ENCODE results near the gene GREM2. TPM values are rescaled to one million over a fixed set of nuclear protein-coding genes. Genes with fewer than 3 reads are reported as not detected.

GREM2 gene
- total and polyA plus RNA-seq, 2 of the 4 experiments (the other 2 are of a cell fraction), result 3.0 to 14.2 TPM

DNA sequence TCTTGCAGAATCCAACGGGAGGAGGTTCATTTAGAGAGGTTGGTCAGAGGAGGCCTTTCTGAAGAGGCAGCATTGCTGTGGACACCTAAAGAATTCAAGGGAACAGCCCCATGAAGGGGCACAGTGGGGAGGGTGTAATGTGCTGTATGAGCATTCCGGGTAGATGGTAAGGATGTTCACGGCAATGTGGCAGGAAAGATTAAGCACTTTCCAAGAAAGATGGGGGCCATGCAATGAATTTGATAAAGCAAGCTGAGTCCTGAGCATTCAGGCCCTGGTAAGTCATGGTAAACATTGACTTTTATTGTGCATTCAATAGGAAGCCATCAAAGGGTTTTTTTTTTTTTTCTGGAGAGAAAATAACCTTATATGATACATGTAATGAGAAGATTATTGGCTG lies 166.6 kb downstream of the GREM2 start:
- WGBS, 2 experiments (ENCODE audit: extremely low coverage in 2 of 2, insufficient read length in 1 of 2), result 85% methylated on average over 3 of the region's 3 CpGs; no CpG with 5 or more reads in 1 of the 2 experiments
- BruUV-seq (replicated peaks), result no TSS peak
- Histone ChIP-seq H4K8ac (ENCODE audit: low read depth in 2 of 2, low read length in 2 of 2) (no peak overlapping the region), H4K20me1 (ENCODE audit: insufficient read depth, low read length) (no peaks in the 10 kb centered on the region), H3K9ac (ENCODE audit: low read depth, low read length) (no peak overlapping the region), H4K91ac (ENCODE audit: insufficient read depth, low read depth, low read length) (no peak overlapping the region), H3K4ac (ENCODE audit: low read depth, low read length) (no peak overlapping the region), H3K4me3 (ENCODE audit: insufficient read depth, low read depth, low read length) (no peak overlapping the region), H2BK20ac (ENCODE audit: low read depth, low read length) (no peak overlapping the region), H3K36me3 (ENCODE audit: control insufficient read depth, insufficient read depth, low read length) (no peaks in the 10 kb centered on the region; the same call in 1 of the 2 replicates), H3K27ac (ENCODE audit: insufficient read depth, low read length) (no peak overlapping the region), H3K4me1 (ENCODE audit: control insufficient read depth, insufficient read depth, low read length) (no peaks in the 10 kb centered on the region), H3K23ac (ENCODE audit: low read depth, low read length) (no peak overlapping the region), H2AK9ac (replicated peaks; ENCODE audit: low read depth, low read length, poor library complexity) (no peak overlapping the region), H2BK5ac (ENCODE audit: low read depth, low read length, poor library complexity, severe bottlenecking) (no peak overlapping the region), H2BK15ac (ENCODE audit: low read depth, low read length) (no peak overlapping the region), H4K5ac (ENCODE audit: low read depth, low read length) (no peak overlapping the region), H3K9me3 (ENCODE audit: control insufficient read depth, insufficient read depth, low read length) (no peaks in the 10 kb centered on the region), H3K27me3 (ENCODE audit: control insufficient read depth, insufficient read depth, low read length) (no peaks in the 10 kb centered on the region), H3K18ac (ENCODE audit: low read depth, low read length) (no peak overlapping the region), H2AFZ (replicated peaks; ENCODE audit: low read length, poor library complexity) (no peak overlapping the region), H3K79me1 (ENCODE audit: low read depth in 1 of 2, low read length in 2 of 2) (peaks cover 12 to 17% of the 10 kb centered on the region in 2 experiments; a peak in 3 of 4 replicates), H3K14ac (replicated peaks; ENCODE audit: low read depth, low read length) (no peak overlapping the region), H3K56ac (ENCODE audit: extremely low read depth, insufficient read depth, low read length) (no peak overlapping the region), H2AK5ac (ENCODE audit: low read depth, low read length) (no peak overlapping the region), H2BK120ac (ENCODE audit: low read depth, low read length) (no peak overlapping the region), H3K9me1 (ENCODE audit: insufficient read depth, low read length) (0 out of 2 replicates have a peak, but pooled peaks cover under 1% of the 10 kb centered on the region), H3K4me2 (ENCODE audit: low read depth, low read length) (no peak overlapping the region)
- ChIA-PET POLR2A (ENCODE audit: unreplicated experiment) (interaction anchor here (0.6 kb wide), 1 partner anchor 8 kb away, joined by 10 read pairs; no protein-coding TSS in a partner anchor), CTCF (interaction anchor here (0.7 kb wide), 1 partner anchor 19 kb away, joined by 3 read pairs; no protein-coding TSS in a partner anchor)
- dilution Hi-C loops (cut with HindIII; ENCODE audit: low sequenced_read_pairs, unreplicated experiment) (no loop called here), in situ Hi-C loops (cut with MboI; ENCODE audit: low sequenced_read_pairs) (no loop called here), intact Hi-C loops (cut with micrococcal nuclease) (no loop called here)
- TF ChIP-seq MAFK (IDR thresholded peaks at IDR 0.05; ENCODE audit: low read depth, low read length) (no peak), RCOR1 (IDR thresholded peaks at IDR 0.05; ENCODE audit: insufficient replicate concordance, low read length) (no peak), POLR2A (IDR thresholded peaks at IDR 0.05; ENCODE audit: low read depth, low read length) (no peak), BHLHE40 (IDR thresholded peaks at IDR 0.05; ENCODE audit: low read depth, low read length) (no peak), CEBPB (IDR thresholded peaks at IDR 0.05; ENCODE audit: low read depth, low read length) (no peak), MXI1 (IDR thresholded peaks at IDR 0.05; ENCODE audit: borderline replicate concordance, low read depth, low read length) (no peak), NFE2L2 (IDR thresholded peaks at IDR 0.05; ENCODE audit: low read depth, low read length) (no peak), ELK1 (IDR thresholded peaks at IDR 0.05; ENCODE audit: borderline replicate concordance, low read depth, low read length) (no peak)
- TF ChIP-seq, protein P1, sequence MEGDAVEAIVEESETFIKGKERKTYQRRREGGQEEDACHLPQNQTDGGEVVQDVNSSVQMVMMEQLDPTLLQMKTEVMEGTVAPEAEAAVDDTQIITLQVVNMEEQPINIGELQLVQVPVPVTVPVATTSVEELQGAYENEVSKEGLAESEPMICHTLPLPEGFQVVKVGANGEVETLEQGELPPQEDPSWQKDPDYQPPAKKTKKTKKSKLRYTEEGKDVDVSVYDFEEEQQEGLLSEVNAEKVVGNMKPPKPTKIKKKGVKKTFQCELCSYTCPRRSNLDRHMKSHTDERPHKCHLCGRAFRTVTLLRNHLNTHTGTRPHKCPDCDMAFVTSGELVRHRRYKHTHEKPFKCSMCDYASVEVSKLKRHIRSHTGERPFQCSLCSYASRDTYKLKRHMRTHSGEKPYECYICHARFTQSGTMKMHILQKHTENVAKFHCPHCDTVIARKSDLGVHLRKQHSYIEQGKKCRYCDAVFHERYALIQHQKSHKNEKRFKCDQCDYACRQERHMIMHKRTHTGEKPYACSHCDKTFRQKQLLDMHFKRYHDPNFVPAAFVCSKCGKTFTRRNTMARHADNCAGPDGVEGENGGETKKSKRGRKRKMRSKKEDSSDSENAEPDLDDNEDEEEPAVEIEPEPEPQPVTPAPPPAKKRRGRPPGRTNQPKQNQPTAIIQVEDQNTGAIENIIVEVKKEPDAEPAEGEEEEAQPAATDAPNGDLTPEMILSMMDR (conservative IDR thresholded peaks at IDR 0.05; ENCODE audit: low read depth, low read length), result no peak
- ATAC-seq (ENCODE audit: low read depth), result no peak
- DNase-seq, result no peak

All from IMR-90 (cell line).